GM12878 (cell line): ENCODE data around the gene ERO1B. TPM values are rescaled to one million over a fixed set of nuclear protein-coding genes. Genes with fewer than 3 reads are reported as not detected.

Experiments
- ATAC-seq: fragments of 200-7000 bp; cut with Tn5 transposase; 3 replicates; pipeline ENCODE4 v1.9.1; 2020; ENCODE audit warnings: mild to moderate bottlenecking, moderate library complexity
- BruUV-seq: library from RNA; stranded (reverse); fragments of 400-500 nt; replicated peaks from 2 replicates; lab custom pipeline; 2021; lab: Mats Ljungman, UMichigan
- CTCF ChIA-PET: fragments of 300-600 bp; sonication (Branson Sonifier 250); formaldehyde crosslinking; extraction: SDS; loops from one replicate; lab custom pipeline; 2021; ENCODE audit warnings: inconsistent platforms; lab: Yijun Ruan, JAX
- POLR2A ChIA-PET: fragments of 350-600 bp; formaldehyde crosslinking; extraction: SDS; loops from one replicate; lab custom pipeline; 2021; ENCODE audit warnings: inconsistent platforms; lab: Charles Lee
- RAD21 ChIA-PET: fragments of 300-600 bp; sonication (Branson Sonifier 250); formaldehyde crosslinking; loops from one replicate; lab custom pipeline; 2023; ENCODE audit warnings: antibody characterized with exemption; ENCODE audit not compliant: unreplicated experiment; lab: Charles Lee
- SMC1A ChIA-PET: fragments of 300-600 bp; sonication (Branson Sonifier 250); formaldehyde crosslinking; loops from one replicate; lab custom pipeline; 2023; ENCODE audit not compliant: unreplicated experiment, uncharacterized antibody; lab: Charles Lee
- DNase-seq: peaks from one replicate; pipeline ENCODE4 v3.0.0-alpha.2; 2011; ENCODE audit warnings: low read depth, low spot score
- FAIRE-seq: peaks from 3 replicates; lab custom pipeline; 2011; peaks lifted over from hg19 to GRCh38; lab: Jason Lieb, UNC
- H2AFZ ChIP-seq: 2 replicates; pipeline ENCODE4 v1.6.0; 2011; ENCODE audit warnings: low read depth, low read length, control low read depth; ENCODE audit not compliant: control insufficient read depth
- H3K27ac ChIP-seq: 2 replicates; pipeline ENCODE4 v1.5.1; 2011; ENCODE audit warnings: control low read depth; ENCODE audit not compliant: control insufficient read depth, insufficient read depth
- H3K27me3 ChIP-seq, 2 experiments: replicated peaks in 1 of 2; 2 replicates each; pipeline versions ENCODE4 v1.6.0 to v1.6.1; 2011; ENCODE audit warnings: low read length in 1 of 2; ENCODE audit not compliant: control insufficient read depth in 2 of 2, insufficient read depth in 2 of 2
- H3K36me3 ChIP-seq, 2 experiments: 2 replicates each; pipeline ENCODE4 v1.5.1; 2011; ENCODE audit warnings: low read length in 1 of 2; ENCODE audit not compliant: control insufficient read depth in 2 of 2, insufficient read depth in 2 of 2
- H3K4me1 ChIP-seq: 2 replicates; pipeline ENCODE4 v1.6.1; 2011; ENCODE audit warnings: mild to moderate bottlenecking, low read length, moderate library complexity, mixed read lengths; ENCODE audit not compliant: control insufficient read depth, insufficient read depth
- H3K4me2 ChIP-seq: 2 replicates; pipeline ENCODE4 v1.6.0; 2011; ENCODE audit warnings: control low read depth; ENCODE audit not compliant: control insufficient read depth, insufficient read depth
- H3K4me3 ChIP-seq: fragments of 200-600 bp; sonication (generic); 2 replicates; pipeline ENCODE4 v1.5.1; 2016
- H3K79me2 ChIP-seq: 2 replicates; pipeline ENCODE4 v1.6.0; 2011; ENCODE audit warnings: low read length; ENCODE audit not compliant: control insufficient read depth, insufficient read depth
- H3K9ac ChIP-seq: 2 replicates; pipeline ENCODE4 v1.8.0; 2011; ENCODE audit warnings: low read length, control low read depth, mixed read lengths; ENCODE audit not compliant: control insufficient read depth, insufficient read depth
- H3K9me3 ChIP-seq: replicated peaks from 3 replicates; pipeline ENCODE4 v1.5.1; 2011; ENCODE audit warnings: mild to moderate bottlenecking, low read length; ENCODE audit not compliant: control insufficient read depth, insufficient read depth
- H4K20me1 ChIP-seq: 2 replicates; pipeline ENCODE4 v1.6.0; 2011; ENCODE audit not compliant: control insufficient read depth, insufficient read depth
- ESRRA ChIP-seq: IDR thresholded peaks from 2 replicates; pipeline ENCODE4 v1.6.1; 2012; ENCODE audit warnings: mild to moderate bottlenecking, low read length, improper control_type of control experiment
- ETV6 ChIP-seq, 2 experiments: fragments of 450-650 bp in 1 of 2; IDR thresholded peaks in 1 of 2; conservative IDR thresholded peaks in 1 of 2; 2 replicates each; pipeline ENCODE4 v1.6.1; 2014; ENCODE audit warnings: antibody characterized with exemption in 1 of 2, borderline replicate concordance in 1 of 2, low read depth in 1 of 2, mild to moderate bottlenecking in 1 of 2, moderate library complexity in 1 of 2
- MEF2A ChIP-seq: IDR thresholded peaks from 2 replicates; pipeline ENCODE4 v1.6.1; 2011; ENCODE audit warnings: low read depth, mild to moderate bottlenecking, low read length, moderate library complexity; ENCODE audit not compliant: insufficient read depth
- TBL1XR1 ChIP-seq: IDR thresholded peaks from 2 replicates; pipeline ENCODE4 v1.6.1; 2012; ENCODE audit warnings: low read depth, low read length, improper control_type of control experiment
- ZNF274 ChIP-seq: IDR thresholded peaks from one replicate; pipeline ENCODE4 v1.8.0; 2011; ENCODE audit not compliant: insufficient read length, insufficient read depth
- WGBS: methylation state at CpG from one replicate; pipeline ENCODE4 v1.1.6; 2016; ENCODE audit warnings: low lambda C conversion rate; ENCODE audit not compliant: insufficient replicate concordance, insufficient coverage; ENCODE audit errors: missing lambda C conversion rate; 5-methylcytosine and 5-hydroxymethylcytosine counted together
- in situ Hi-C: fragments of 300-500 bp; cut with MboI; formaldehyde crosslinking; loops from 9 replicates; pipeline ENCODE4 v1.14.3; 2018; ENCODE audit warnings: mixed read lengths
- intact Hi-C: fragments of 100-400 bp; cut with micrococcal nuclease; formaldehyde crosslinking; loops from one replicate; pipeline ENCODE4 v1.14.2; 2022; ENCODE audit not compliant: unreplicated experiment
- polyA plus RNA-seq, 11 experiments: library from polyadenylated mRNA; depleted of rRNA in 4 of 11; unstranded in 6 of 11; stranded (reverse) in 5 of 11; fragments of >200 nt; fragmentation: Nextera tagmentation in 4 of 11; fragmentation: Illumina TruSeq in 1 of 11; extraction: Ambion mirVana in 4 of 11; extraction: Trizol in 1 of 11; gene quantifications; 1 replicate in 1 of 11; 2 replicates in 10 of 11; pipeline versions ENCODE4 v1.2.1 to v1.2.3, GENCODE V29; 2011 to 2016; ENCODE audit warnings: inconsistent platforms in 2 of 11, missing spikeins in 2 of 11, low read depth in 1 of 11
- total RNA-seq, 4 experiments: library from RNA; depleted of rRNA in 3 of 4; stranded (reverse); fragments of >200 nt in 3 of 4; fragmentation: Illumina TruSeq in 1 of 4; extraction: Trizol in 1 of 4; gene quantifications; 2 replicates each; pipeline versions ENCODE4 v1.2.1 to v1.2.3, GENCODE V29; 2013 to 2021
- TF ChIP-seq, protein P1 (sequence below): IDR thresholded peaks from 2 replicates; pipeline ENCODE4 v1.6.1; 2012; ENCODE audit warnings: low read depth, low read length, improper control_type of control experiment
- TF ChIP-seq, protein P2 (sequence below): IDR thresholded peaks from 2 replicates; pipeline ENCODE4 v1.6.1; 2011; ENCODE audit warnings: low read depth, low read length, improper control_type of control experiment, borderline replicate concordance
- TF ChIP-seq, protein P3 (sequence below): fragments of 450-650 bp; IDR thresholded peaks from 2 replicates; pipeline ENCODE4 v1.6.1; 2017; ENCODE audit warnings: mild to moderate bottlenecking, moderate library complexity
- TF ChIP-seq, protein P4 (sequence below): fragments of 150-350 bp; IDR thresholded peaks from 2 replicates; pipeline ENCODE4 v1.6.1; 2014; ENCODE audit warnings: mild to moderate bottlenecking, low read depth, low read length
- TF ChIP-seq, protein P5 (sequence below): IDR thresholded peaks from 2 replicates; pipeline ENCODE4 v1.6.1; 2012; ENCODE audit warnings: low read depth, low read length, improper control_type of control experiment
- TF ChIP-seq, protein P6 (sequence below): IDR thresholded peaks from 2 replicates; pipeline ENCODE4 v1.6.1; 2012; ENCODE audit warnings: low read depth, low read length, improper control_type of control experiment

ERO1B gene
- total and polyA plus RNA-seq, 10 of the 15 experiments (the other 5 are each of a cell fraction or from before 2014, with no cell fraction given), result 9.0 to 30.9 (median 23.0) TPM

DNA sequence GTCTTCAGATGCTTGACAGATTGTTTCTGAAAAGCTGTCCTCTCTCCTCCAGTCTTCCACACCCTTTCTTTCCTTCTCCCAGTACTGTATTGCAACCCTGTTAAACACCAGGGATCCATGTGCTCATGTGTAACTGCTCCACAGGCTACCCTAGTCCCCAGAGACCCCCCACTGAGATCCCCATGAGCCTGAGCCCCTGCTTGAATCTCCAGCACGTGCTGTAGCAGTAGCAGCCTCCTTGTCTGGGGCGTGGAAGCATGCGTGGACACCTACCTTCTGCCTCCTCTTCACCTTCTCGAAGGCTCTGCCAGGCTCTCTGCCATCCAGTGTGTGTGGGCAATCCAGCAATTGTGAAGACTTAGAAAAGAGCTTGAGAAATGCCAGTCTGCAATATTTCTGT is 114.2 kb downstream of the ERO1B start:
- no peak for FAIRE-seq
- no peak overlapping the region for H2AFZ ChIP-seq
- no peak overlapping the region for H3K4me3 ChIP-seq
- DNase-seq, result no peak
- H3K79me2 ChIP-seq, result peaks cover 14% of the 10 kb centered on the region
- no peak overlapping the region for H3K9ac ChIP-seq
- WGBS, result 87% methylated on average over 4 of the region's 4 CpGs
- H3K36me3 ChIP-seq, result peaks cover 4 to 10% of the 10 kb centered on the region in 2 experiments; a peak in 3 of 4 replicates
- BruUV-seq, result no TSS peak
- no peaks in the 10 kb centered on the region for H4K20me1 ChIP-seq
- no peaks in the 10 kb centered on the region for H3K27me3 ChIP-seq
- POLR2A ChIA-PET, result interaction anchor here (0.6 kb wide), 1 partner anchor 39 kb away, joined by 4 read pairs; no protein-coding TSS in a partner anchor
- ATAC-seq, result no peak
- H3K27ac ChIP-seq, result no peak overlapping the region
- RAD21 ChIA-PET, result no interaction called here
- H3K4me1 ChIP-seq, result peaks cover 15% of the 10 kb centered on the region
- no peak overlapping the region for H3K4me2 ChIP-seq
- CTCF ChIA-PET, result interaction anchor here (1.0 kb wide), 1 partner anchor 23 kb away, joined by 3 read pairs; no protein-coding TSS in a partner anchor
- SMC1A ChIA-PET, result no interaction called here
- in situ Hi-C loops, result no loop called here
- H3K9me3 ChIP-seq, result peaks cover 15% of the 10 kb centered on the region; the same call in 2 of the 3 replicates
- intact Hi-C loops, result no loop called here
- TF ChIP-seq, protein P1, sequence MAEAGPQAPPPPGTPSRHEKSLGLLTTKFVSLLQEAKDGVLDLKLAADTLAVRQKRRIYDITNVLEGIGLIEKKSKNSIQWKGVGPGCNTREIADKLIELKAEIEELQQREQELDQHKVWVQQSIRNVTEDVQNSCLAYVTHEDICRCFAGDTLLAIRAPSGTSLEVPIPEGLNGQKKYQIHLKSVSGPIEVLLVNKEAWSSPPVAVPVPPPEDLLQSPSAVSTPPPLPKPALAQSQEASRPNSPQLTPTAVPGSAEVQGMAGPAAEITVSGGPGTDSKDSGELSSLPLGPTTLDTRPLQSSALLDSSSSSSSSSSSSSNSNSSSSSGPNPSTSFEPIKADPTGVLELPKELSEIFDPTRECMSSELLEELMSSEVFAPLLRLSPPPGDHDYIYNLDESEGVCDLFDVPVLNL, result no peak
- TF ChIP-seq, protein P2, sequence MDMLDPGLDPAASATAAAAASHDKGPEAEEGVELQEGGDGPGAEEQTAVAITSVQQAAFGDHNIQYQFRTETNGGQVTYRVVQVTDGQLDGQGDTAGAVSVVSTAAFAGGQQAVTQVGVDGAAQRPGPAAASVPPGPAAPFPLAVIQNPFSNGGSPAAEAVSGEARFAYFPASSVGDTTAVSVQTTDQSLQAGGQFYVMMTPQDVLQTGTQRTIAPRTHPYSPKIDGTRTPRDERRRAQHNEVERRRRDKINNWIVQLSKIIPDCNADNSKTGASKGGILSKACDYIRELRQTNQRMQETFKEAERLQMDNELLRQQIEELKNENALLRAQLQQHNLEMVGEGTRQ, result no peak
- TF ChIP-seq ESRRA (no peak), MEF2A (no peak), ETV6 (conservative IDR thresholded peaks at IDR 0.05 in 1 of 2, IDR thresholded peaks at IDR 0.05 in 1 of 2; ENCODE audit: borderline replicate concordance in 1 of 2, low read depth in 1 of 2) (no peak), TBL1XR1 (no peak), ZNF274 (no peak)
- TF ChIP-seq, protein P3, sequence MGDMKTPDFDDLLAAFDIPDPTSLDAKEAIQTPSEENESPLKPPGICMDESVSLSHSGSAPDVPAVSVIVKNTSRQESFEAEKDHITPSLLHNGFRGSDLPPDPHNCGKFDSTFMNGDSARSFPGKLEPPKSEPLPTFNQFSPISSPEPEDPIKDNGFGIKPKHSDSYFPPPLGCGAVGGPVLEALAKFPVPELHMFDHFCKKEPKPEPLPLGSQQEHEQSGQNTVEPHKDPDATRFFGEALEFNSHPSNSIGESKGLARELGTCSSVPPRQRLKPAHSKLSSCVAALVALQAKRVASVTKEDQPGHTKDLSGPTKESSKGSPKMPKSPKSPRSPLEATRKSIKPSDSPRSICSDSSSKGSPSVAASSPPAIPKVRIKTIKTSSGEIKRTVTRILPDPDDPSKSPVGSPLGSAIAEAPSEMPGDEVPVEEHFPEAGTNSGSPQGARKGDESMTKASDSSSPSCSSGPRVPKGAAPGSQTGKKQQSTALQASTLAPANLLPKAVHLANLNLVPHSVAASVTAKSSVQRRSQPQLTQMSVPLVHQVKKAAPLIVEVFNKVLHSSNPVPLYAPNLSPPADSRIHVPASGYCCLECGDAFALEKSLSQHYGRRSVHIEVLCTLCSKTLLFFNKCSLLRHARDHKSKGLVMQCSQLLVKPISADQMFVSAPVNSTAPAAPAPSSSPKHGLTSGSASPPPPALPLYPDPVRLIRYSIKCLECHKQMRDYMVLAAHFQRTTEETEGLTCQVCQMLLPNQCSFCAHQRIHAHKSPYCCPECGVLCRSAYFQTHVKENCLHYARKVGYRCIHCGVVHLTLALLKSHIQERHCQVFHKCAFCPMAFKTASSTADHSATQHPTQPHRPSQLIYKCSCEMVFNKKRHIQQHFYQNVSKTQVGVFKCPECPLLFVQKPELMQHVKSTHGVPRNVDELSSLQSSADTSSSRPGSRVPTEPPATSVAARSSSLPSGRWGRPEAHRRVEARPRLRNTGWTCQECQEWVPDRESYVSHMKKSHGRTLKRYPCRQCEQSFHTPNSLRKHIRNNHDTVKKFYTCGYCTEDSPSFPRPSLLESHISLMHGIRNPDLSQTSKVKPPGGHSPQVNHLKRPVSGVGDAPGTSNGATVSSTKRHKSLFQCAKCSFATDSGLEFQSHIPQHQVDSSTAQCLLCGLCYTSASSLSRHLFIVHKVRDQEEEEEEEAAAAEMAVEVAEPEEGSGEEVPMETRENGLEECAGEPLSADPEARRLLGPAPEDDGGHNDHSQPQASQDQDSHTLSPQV, result no peak
- TF ChIP-seq, protein P4, sequence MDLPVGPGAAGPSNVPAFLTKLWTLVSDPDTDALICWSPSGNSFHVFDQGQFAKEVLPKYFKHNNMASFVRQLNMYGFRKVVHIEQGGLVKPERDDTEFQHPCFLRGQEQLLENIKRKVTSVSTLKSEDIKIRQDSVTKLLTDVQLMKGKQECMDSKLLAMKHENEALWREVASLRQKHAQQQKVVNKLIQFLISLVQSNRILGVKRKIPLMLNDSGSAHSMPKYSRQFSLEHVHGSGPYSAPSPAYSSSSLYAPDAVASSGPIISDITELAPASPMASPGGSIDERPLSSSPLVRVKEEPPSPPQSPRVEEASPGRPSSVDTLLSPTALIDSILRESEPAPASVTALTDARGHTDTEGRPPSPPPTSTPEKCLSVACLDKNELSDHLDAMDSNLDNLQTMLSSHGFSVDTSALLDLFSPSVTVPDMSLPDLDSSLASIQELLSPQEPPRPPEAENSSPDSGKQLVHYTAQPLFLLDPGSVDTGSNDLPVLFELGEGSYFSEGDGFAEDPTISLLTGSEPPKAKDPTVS, result no peak
- TF ChIP-seq, protein P5, sequence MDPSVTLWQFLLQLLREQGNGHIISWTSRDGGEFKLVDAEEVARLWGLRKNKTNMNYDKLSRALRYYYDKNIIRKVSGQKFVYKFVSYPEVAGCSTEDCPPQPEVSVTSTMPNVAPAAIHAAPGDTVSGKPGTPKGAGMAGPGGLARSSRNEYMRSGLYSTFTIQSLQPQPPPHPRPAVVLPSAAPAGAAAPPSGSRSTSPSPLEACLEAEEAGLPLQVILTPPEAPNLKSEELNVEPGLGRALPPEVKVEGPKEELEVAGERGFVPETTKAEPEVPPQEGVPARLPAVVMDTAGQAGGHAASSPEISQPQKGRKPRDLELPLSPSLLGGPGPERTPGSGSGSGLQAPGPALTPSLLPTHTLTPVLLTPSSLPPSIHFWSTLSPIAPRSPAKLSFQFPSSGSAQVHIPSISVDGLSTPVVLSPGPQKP, result no peak
- TF ChIP-seq, protein P6, sequence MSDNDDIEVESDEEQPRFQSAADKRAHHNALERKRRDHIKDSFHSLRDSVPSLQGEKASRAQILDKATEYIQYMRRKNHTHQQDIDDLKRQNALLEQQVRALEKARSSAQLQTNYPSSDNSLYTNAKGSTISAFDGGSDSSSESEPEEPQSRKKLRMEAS, result no peak
